GM18526 (cell line): Measurements from ENCODE around the gene PRKG1.

Experiments
- POLR2A ChIP-seq: IDR thresholded peaks from 3 replicates; pipeline ENCODE4 v1.6.1; 2011; ENCODE audit not compliant: insufficient read length; ENCODE audit errors: extremely low read depth

The PRKG1 gene

GRCh38 chr10:51074238-51075028 is at the start of gene PRKG1:
Gene PRKG1, plus strand, starts transcription at chr10:51074487.
- TF ChIP-seq POLR2A: no peak

- TF ChIP-seq POLR2A: no peak
These were observed 45.9 kb upstream of the PRKG1 start for GRCh38 chr10:51028420-51028819.

GRCh38 chr10:51029172-51029641 is 45.1 kb upstream of the PRKG1 start:
- TF ChIP-seq POLR2A: no peak

- no peak for TF ChIP-seq POLR2A
These were observed 43.8 kb upstream of the PRKG1 start for GRCh38 chr10:51030480-51030879.

GRCh38 chr10:51031950-51032349 is 42.3 kb upstream of the PRKG1 start:
- no peak for TF ChIP-seq POLR2A

GRCh38 chr10:51034769-51035168 is 39.5 kb upstream of the PRKG1 start:
- no peak for TF ChIP-seq POLR2A

GRCh38 chr10:51035344-51035743 is 38.9 kb upstream of the PRKG1 start:
- no peak for TF ChIP-seq POLR2A

- no peak for TF ChIP-seq POLR2A
These were observed 28.4 kb upstream of the PRKG1 start for GRCh38 chr10:51045871-51046270.

- TF ChIP-seq POLR2A: no peak
These were observed 27.6 kb upstream of the PRKG1 start for GRCh38 chr10:51046654-51047053.

- TF ChIP-seq POLR2A: no peak
These were observed 26.4 kb upstream of the PRKG1 start for GRCh38 chr10:51047857-51048256.

- TF ChIP-seq POLR2A: no peak
These were observed 25.5 kb upstream of the PRKG1 start for GRCh38 chr10:51048792-51049191.

GRCh38 chr10:51052163-51052562 is 22.1 kb upstream of the PRKG1 start:
- no peak for TF ChIP-seq POLR2A

- no peak for TF ChIP-seq POLR2A
These were observed 16.4 kb upstream of the PRKG1 start for GRCh38 chr10:51057925-51058324.

GRCh38 chr10:51063166-51063565 is 11.1 kb upstream of the PRKG1 start:
- no peak for TF ChIP-seq POLR2A

GRCh38 chr10:51063659-51064535 is 10.4 kb upstream of the PRKG1 start:
- TF ChIP-seq POLR2A: no peak

- TF ChIP-seq POLR2A: no peak
These were observed 8.1 kb upstream of the PRKG1 start for GRCh38 chr10:51066231-51066630.
